Fibroblast of the conjunctiva (primary cell): ENCODE data around the gene BCAS3.
"Not testable (repeated sequence)": the region's sequence is repeated elsewhere in the genome, so short reads cannot be mapped to it uniquely, and the experiment has no call there.

Experiments
- DNase-seq: peaks from one replicate; pipeline ENCODE4 v3.0.0-alpha.2; 2010; ENCODE audit warnings: low read depth

BCAS3 gene

GRCh38 chr17:61425682-61426481 lies 748.2 kb downstream of the BCAS3 start:
- no peak for DNase-seq

- DNase-seq, result no peak
Measured at GRCh38 chr17:61426482-61427304, 749.0 kb downstream of the BCAS3 start.

DNA sequence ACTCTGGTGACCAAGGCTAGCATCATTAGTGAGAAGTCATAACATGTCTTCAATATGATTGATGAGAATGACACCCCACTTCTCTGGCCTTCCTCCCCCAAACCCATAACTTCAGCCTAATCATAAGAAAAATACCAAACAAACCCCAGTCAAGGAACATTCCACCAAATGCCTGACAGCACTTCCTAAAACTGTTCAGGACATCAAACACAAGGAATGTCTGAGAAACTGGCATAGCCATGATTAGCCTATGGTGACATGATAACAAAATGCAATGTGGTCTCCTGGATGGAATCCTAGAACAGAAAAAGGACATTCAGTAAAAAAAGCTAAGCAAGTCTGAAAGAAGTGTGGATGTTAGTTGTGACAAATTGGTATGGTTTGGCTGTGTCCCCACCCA lies 749.9 kb downstream of the BCAS3 start:
- no peak for DNase-seq

- DNase-seq, result no peak
Measured at GRCh38 chr17:61429274-61429673, 751.6 kb downstream of the BCAS3 start.

- DNase-seq, result not testable (repeated sequence)
Measured at GRCh38 chr17:61429831-61430230, 752.2 kb downstream of the BCAS3 start.

- DNase-seq, result no peak
Measured at GRCh38 chr17:61431594-61432311, 754.1 kb downstream of the BCAS3 start.

DNA sequence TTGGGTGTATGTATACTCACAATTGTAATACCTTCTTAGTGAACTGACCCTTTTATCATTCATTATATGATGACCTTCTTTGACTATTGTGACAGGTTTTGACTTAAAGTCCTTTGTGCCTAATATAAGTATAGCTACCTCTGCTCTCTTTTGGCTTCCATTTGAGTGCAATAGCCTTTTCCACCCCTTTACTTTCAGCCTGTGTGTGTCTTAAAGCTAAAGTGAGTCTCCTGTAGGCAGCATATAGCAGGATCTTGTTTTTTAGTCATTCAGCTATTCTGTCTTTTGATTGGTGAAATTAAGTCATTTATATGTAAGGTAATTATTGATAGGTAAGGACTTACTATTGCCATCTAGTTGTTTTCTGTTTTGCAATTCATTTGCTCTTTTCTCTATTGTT lies 758.6 kb downstream of the BCAS3 start:
- DNase-seq, result no peak

- DNase-seq, result no peak
Measured at GRCh38 chr17:61436995-61437704, 759.5 kb downstream of the BCAS3 start.

- DNase-seq, result no peak
Measured at GRCh38 chr17:61440697-61441096, 763.0 kb downstream of the BCAS3 start.

DNA sequence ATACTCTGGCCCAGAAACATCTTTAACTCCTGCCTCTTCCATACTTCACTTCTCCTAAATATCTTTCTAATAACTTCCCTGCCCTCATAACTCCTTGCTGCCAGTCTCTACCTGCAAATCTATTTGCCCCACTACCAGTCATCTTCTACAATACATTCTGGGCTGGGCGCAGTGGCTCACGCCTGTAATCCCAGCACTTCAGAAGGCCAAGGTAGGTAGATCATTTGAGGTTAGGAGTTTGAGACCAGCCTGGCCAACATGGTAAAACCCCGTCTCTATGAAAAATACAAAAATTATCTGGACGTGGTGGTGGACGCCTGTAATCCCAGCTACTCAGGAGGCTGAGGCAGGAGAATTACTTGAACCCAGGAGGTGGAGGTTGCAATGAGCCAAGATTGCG lies 763.9 kb downstream of the BCAS3 start:
- DNase-seq, result not testable (repeated sequence)

- DNase-seq, result no peak
Measured at GRCh38 chr17:61442136-61442775, 764.6 kb downstream of the BCAS3 start.
